ENCODE measurements around the gene WFDC12.

DNA sequence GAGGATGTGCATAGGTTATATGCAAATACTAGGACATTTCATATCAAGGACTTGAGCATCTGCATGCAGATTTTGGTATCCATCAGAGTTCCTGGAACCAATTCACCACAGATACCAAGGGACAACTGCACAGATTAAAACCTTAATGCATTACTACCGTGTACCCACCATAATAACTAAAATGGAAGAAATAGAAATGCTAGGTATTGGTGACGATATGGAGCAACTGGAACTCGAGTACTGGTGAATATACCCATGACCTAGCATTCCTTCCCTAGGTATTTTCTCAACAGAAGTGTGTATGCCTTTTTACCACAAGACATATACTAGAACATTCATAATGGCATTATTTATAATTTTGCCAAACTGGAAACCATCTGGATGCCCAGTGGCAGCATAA lies 41.8 kb downstream of the WFDC12 start:
- no peak for TF ChIP-seq POLR2AphosphoS5 (IDR thresholded peaks at IDR 0.05)
- TF ChIP-seq, protein P1, sequence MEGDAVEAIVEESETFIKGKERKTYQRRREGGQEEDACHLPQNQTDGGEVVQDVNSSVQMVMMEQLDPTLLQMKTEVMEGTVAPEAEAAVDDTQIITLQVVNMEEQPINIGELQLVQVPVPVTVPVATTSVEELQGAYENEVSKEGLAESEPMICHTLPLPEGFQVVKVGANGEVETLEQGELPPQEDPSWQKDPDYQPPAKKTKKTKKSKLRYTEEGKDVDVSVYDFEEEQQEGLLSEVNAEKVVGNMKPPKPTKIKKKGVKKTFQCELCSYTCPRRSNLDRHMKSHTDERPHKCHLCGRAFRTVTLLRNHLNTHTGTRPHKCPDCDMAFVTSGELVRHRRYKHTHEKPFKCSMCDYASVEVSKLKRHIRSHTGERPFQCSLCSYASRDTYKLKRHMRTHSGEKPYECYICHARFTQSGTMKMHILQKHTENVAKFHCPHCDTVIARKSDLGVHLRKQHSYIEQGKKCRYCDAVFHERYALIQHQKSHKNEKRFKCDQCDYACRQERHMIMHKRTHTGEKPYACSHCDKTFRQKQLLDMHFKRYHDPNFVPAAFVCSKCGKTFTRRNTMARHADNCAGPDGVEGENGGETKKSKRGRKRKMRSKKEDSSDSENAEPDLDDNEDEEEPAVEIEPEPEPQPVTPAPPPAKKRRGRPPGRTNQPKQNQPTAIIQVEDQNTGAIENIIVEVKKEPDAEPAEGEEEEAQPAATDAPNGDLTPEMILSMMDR (IDR thresholded peaks at IDR 0.05), result no peak
- no peak for TF ChIP-seq POLR2A (IDR thresholded peaks at IDR 0.05)
- TF ChIP-seq EP300 (IDR thresholded peaks at IDR 0.05), result no peak
